Mesothelial cell of epicardium (in vitro differentiated cells): ENCODE results near the gene ZDHHC19. TPM values are rescaled to one million over a fixed set of nuclear protein-coding genes. Genes with fewer than 3 reads are reported as not detected.

Experiments used
- DNase-seq, 2 experiments: peaks; one replicate each; pipeline ENCODE4 v3.0.0; 2021; ENCODE audit warnings: low spot score in 2 of 2; ENCODE audit not compliant: unreplicated experiment in 2 of 2
- H3K27ac Mint-ChIP-seq: 2 replicates; pipeline ENCODE4 v1.8.0; 2021; ENCODE audit warnings: mixed read lengths
- H3K27me3 Mint-ChIP-seq: 2 replicates; pipeline ENCODE4 v1.8.0; 2021; ENCODE audit warnings: low read depth, mixed read lengths
- H3K36me3 Mint-ChIP-seq: 2 replicates; pipeline ENCODE4 v1.8.0; 2021; ENCODE audit warnings: mixed read lengths
- H3K4me1 Mint-ChIP-seq: 2 replicates; pipeline ENCODE4 v1.8.0; 2021; ENCODE audit warnings: mixed read lengths
- H3K4me3 Mint-ChIP-seq: 2 replicates; pipeline ENCODE4 v1.8.0; 2021; ENCODE audit warnings: mild to moderate bottlenecking, moderate library complexity, mixed read lengths
- H3K9me3 Mint-ChIP-seq: 2 replicates; pipeline ENCODE4 v1.8.0; 2021; ENCODE audit warnings: mixed read lengths
- CTCF ChIP-seq: fragments of 200-600 bp; sonication (generic); IDR thresholded peaks from one replicate; pipeline ENCODE4 v1.5.0; 2021; ENCODE audit warnings: antibody characterized with exemption; ENCODE audit not compliant: unreplicated experiment
- total RNA-seq: library from RNA; stranded (reverse); gene quantifications from 3 replicates; pipeline ENCODE4 v1.2.1, GENCODE V29; 2021

ZDHHC19 gene
- total RNA-seq, 1 donor from 2014 or later: 0.34 TPM

GRCh38 chr3:196162679-196163078, 48.5 kb downstream of the ZDHHC19 start:
- no peak for TF ChIP-seq CTCF
- Mint-ChIP-seq H3K36me3 (no peaks in the 10 kb centered on the region), H3K27me3 (no peaks in the 10 kb centered on the region), H3K9me3 (no peaks in the 10 kb centered on the region), H3K27ac (no peak overlapping the region), H3K4me1 (no peaks in the 10 kb centered on the region), H3K4me3 (no peak overlapping the region)
- DNase-seq: no peak

GRCh38 chr3:196159952-196160804, 51.0 kb downstream of the ZDHHC19 start:
- Mint-ChIP-seq H3K36me3 (no peaks in the 10 kb centered on the region), H3K27me3 (no peaks in the 10 kb centered on the region), H3K4me1 (no peaks in the 10 kb centered on the region), H3K27ac (no peak overlapping the region), H3K4me3 (no peak overlapping the region), H3K9me3 (no peaks in the 10 kb centered on the region)
- no peak for TF ChIP-seq CTCF
- no peak for DNase-seq

- H3K27ac Mint-ChIP-seq: no peak overlapping the region
Measured at GRCh38 chr3:196159526-196159925, 51.7 kb downstream of the ZDHHC19 start.

GRCh38 chr3:196156160-196156559, 55.0 kb downstream of the ZDHHC19 start:
- no peak overlapping the region for H3K27ac Mint-ChIP-seq
- no peaks in the 10 kb centered on the region for H3K36me3 Mint-ChIP-seq
- H3K4me1 Mint-ChIP-seq: no peaks in the 10 kb centered on the region
- no peaks in the 10 kb centered on the region for H3K9me3 Mint-ChIP-seq
- no peak overlapping the region for H3K4me3 Mint-ChIP-seq
- H3K27me3 Mint-ChIP-seq: peaks cover 2% of the 10 kb centered on the region
- no peak for DNase-seq
- no peak for TF ChIP-seq CTCF

More at GRCh38 chr3:196159526-196159925, 51.7 kb downstream of the ZDHHC19 start:
- H3K4me1 Mint-ChIP-seq: no peaks in the 10 kb centered on the region
- DNase-seq: no peak
- peaks cover 2% of the 10 kb centered on the region for H3K27me3 Mint-ChIP-seq
- H3K4me3 Mint-ChIP-seq: no peak overlapping the region
- no peaks in the 10 kb centered on the region for H3K36me3 Mint-ChIP-seq
- no peak for TF ChIP-seq CTCF
- H3K9me3 Mint-ChIP-seq: no peaks in the 10 kb centered on the region

GRCh38 chr3:196150481-196150880, 60.7 kb downstream of the ZDHHC19 start:
- TF ChIP-seq CTCF: no peak
- peaks cover 2% of the 10 kb centered on the region for H3K27me3 Mint-ChIP-seq
- H3K27ac Mint-ChIP-seq: no peak overlapping the region
- peaks cover 3% of the 10 kb centered on the region for H3K4me1 Mint-ChIP-seq
- peaks cover 2% of the 10 kb centered on the region for H3K36me3 Mint-ChIP-seq
- H3K4me3 Mint-ChIP-seq: no peak overlapping the region
- peaks cover 19% of the 10 kb centered on the region for H3K9me3 Mint-ChIP-seq
- no peak for DNase-seq
